Brain microvascular endothelial cell (primary cell): ENCODE data around the gene BRD8.

Experiments
- DNase-seq: peaks from one replicate; pipeline ENCODE4 v3.0.0-alpha.2; 2020
- H3K27ac ChIP-seq: fragments of 250-450 bp; sonication (Bioruptor Pico); 2 replicates; pipeline ENCODE4 v1.5.1; 2020; ENCODE audit warnings: mild to moderate bottlenecking, moderate library complexity
- H3K27me3 ChIP-seq: fragments of 250-450 bp; sonication (Bioruptor Pico); replicated peaks from 2 replicates; pipeline ENCODE4 v1.5.1; 2020; ENCODE audit warnings: mild to moderate bottlenecking
- H3K36me3 ChIP-seq: fragments of 250-450 bp; sonication (Bioruptor Pico); replicated peaks from 2 replicates; pipeline ENCODE4 v1.5.1; 2020; ENCODE audit warnings: mild to moderate bottlenecking
- H3K4me3 ChIP-seq: 2 replicates; pipeline ENCODE4 v1.5.1; 2011; ENCODE audit warnings: low read depth, mild to moderate bottlenecking, control low read depth, low read length, moderate library complexity
- in situ Hi-C: cut with HindIII; loops from 2 replicates; pipeline ENCODE4 v1.10.0; 2017; ENCODE audit warnings: low sequenced_read_pairs, low pct_ligation_motif_present
- TF ChIP-seq, protein P1 (sequence below): IDR thresholded peaks from 2 replicates; pipeline ENCODE4 v1.5.1; 2011; ENCODE audit warnings: low read depth, mild to moderate bottlenecking, moderate library complexity, low read length, control low read depth, inconsistent platforms; ENCODE audit errors: missing control alignments

Gene BRD8, protein sequence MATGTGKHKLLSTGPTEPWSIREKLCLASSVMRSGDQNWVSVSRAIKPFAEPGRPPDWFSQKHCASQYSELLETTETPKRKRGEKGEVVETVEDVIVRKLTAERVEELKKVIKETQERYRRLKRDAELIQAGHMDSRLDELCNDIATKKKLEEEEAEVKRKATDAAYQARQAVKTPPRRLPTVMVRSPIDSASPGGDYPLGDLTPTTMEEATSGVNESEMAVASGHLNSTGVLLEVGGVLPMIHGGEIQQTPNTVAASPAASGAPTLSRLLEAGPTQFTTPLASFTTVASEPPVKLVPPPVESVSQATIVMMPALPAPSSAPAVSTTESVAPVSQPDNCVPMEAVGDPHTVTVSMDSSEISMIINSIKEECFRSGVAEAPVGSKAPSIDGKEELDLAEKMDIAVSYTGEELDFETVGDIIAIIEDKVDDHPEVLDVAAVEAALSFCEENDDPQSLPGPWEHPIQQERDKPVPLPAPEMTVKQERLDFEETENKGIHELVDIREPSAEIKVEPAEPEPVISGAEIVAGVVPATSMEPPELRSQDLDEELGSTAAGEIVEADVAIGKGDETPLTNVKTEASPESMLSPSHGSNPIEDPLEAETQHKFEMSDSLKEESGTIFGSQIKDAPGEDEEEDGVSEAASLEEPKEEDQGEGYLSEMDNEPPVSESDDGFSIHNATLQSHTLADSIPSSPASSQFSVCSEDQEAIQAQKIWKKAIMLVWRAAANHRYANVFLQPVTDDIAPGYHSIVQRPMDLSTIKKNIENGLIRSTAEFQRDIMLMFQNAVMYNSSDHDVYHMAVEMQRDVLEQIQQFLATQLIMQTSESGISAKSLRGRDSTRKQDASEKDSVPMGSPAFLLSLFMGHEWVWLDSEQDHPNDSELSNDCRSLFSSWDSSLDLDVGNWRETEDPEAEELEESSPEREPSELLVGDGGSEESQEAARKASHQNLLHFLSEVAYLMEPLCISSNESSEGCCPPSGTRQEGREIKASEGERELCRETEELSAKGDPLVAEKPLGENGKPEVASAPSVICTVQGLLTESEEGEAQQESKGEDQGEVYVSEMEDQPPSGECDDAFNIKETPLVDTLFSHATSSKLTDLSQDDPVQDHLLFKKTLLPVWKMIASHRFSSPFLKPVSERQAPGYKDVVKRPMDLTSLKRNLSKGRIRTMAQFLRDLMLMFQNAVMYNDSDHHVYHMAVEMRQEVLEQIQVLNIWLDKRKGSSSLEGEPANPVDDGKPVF

DNA sequence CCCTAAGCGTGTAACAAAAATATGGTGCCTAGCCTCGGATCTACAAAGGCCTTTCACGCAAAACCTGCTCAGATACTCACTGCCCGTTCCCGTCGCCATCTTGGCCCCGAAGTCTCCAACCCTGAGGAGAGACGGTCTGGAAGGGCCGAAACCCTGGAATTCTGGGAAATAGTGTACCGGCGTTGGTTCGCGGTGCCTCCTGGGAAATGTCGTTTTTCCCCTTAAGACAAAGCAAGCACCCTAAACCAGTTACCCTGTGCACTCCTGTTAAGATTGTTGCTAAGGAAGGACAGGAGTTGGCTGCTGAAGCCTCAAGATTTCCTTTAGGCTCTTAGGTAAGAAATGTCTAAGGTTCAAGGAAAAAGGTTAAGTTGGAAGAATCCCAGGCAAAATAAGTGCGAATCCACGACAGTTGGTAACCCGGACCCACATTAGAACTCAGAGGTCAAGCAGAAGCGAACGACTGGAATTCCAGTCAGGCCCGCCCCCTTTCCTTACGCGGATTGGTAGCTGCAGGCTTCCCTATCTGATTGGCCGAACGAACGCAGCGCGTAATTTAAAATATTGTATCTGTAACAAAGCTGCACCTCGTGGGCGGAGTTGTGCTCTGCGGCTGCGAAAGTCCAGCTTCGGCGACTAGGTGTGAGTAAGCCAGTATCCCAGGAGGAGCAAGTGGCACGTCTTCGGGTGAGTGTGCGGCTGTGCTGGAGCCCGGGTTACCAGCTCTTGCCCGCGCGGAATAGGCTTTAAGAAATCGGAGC lies at the start of gene BRD8, which contains the start of gene KIF20A:
BRD8 (minus strand) TSS at position 115 of the 761 bp plus-strand sequence; CDS start at position 99, 16 bp downstream.
KIF20A (plus strand) TSS at position 597 of the 761 bp plus-strand sequence. CDS start 569 bp downstream, outside the sequence.
- TF ChIP-seq, protein P1, sequence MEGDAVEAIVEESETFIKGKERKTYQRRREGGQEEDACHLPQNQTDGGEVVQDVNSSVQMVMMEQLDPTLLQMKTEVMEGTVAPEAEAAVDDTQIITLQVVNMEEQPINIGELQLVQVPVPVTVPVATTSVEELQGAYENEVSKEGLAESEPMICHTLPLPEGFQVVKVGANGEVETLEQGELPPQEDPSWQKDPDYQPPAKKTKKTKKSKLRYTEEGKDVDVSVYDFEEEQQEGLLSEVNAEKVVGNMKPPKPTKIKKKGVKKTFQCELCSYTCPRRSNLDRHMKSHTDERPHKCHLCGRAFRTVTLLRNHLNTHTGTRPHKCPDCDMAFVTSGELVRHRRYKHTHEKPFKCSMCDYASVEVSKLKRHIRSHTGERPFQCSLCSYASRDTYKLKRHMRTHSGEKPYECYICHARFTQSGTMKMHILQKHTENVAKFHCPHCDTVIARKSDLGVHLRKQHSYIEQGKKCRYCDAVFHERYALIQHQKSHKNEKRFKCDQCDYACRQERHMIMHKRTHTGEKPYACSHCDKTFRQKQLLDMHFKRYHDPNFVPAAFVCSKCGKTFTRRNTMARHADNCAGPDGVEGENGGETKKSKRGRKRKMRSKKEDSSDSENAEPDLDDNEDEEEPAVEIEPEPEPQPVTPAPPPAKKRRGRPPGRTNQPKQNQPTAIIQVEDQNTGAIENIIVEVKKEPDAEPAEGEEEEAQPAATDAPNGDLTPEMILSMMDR: no peak
- Histone ChIP-seq H3K4me3 (peak within 1 kb of the TSS; percentile 98), H3K27ac (peak within 1 kb of the TSS; percentile 83), H3K27me3 (no peaks in the 10 kb centered on the region), H3K36me3 (peaks cover 16% of the 10 kb centered on the region)
- DNase-seq: peak; percentile 98
- in situ Hi-C loops: no loop called here

DNA sequence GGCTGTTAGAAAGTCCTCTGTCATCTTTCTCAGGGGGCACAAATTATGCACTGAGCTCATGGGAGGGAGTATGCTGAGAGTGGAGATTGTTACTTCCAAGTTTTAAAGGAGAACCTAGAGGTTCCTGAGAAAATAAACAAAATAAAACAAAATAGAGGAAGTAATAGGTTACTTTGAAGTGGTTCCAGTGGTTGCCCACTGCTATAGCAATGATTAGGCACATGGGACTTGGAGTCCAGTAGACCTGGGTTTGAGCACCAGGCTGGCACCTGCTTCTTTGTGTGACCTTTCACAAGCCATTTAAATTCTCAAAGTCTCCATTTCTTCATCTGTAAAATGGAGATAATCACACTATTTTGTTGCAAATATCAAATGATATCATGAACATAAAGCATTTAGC lies 48.5 kb upstream of the BRD8 start:
- Histone ChIP-seq H3K4me3 (no peak overlapping the region), H3K27ac (no peak overlapping the region), H3K36me3 (no peaks in the 10 kb centered on the region), H3K27me3 (no peaks in the 10 kb centered on the region)
- DNase-seq: no peak
- in situ Hi-C loops: no loop called here
- TF ChIP-seq, protein P1: no peak

DNA sequence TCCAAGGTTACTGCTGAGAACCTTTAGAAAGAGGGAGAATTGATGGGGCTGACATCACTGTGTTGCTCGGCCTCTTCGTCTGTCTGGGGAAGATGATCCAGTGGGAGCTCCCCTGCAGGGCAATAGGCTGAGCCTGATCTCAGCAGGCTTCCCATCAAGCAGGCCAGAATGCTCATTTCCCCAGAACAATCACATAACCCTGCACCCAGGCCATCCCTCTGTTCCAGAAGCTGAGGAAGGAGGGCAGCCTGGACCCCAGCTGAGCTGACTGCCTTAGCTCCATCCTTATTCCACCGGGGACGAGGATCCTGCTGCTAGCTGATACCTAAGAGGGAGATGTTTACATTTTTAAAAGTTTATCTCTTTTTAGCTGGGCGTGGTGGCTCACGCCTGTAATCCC lies 46.3 kb upstream of the BRD8 start:
- no peaks in the 10 kb centered on the region for H3K36me3 ChIP-seq
- H3K27ac ChIP-seq: no peak overlapping the region
- no peak overlapping the region for H3K4me3 ChIP-seq
- DNase-seq: no peak
- in situ Hi-C loops: no loop called here
- TF ChIP-seq, protein P1: no peak
- H3K27me3 ChIP-seq: no peaks in the 10 kb centered on the region

DNA sequence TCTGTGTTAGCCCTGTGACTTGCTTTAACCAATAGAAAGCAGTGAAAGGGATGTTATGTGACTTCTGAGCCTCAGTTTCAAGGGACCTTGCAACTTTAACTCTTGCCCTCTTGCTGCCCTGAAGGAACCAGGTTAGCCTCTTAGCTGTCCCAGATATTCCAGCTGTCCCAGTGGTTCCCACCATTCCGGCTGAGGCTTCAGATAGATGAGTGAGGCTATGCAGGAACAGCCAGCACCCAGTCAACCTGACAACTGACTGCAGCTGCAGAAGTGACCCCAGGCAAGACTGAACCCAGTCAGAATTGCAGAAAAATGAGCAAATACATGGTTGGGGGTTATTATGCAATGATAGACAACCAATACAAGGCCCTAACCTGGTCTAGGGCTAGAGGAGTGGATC lies 45.1 kb upstream of the BRD8 start:
- TF ChIP-seq, protein P1: no peak
- in situ Hi-C loops: no loop called here
- no peak for DNase-seq
- no peaks in the 10 kb centered on the region for H3K36me3 ChIP-seq
- no peak overlapping the region for H3K4me3 ChIP-seq
- no peak overlapping the region for H3K27ac ChIP-seq
- H3K27me3 ChIP-seq: no peaks in the 10 kb centered on the region

DNA sequence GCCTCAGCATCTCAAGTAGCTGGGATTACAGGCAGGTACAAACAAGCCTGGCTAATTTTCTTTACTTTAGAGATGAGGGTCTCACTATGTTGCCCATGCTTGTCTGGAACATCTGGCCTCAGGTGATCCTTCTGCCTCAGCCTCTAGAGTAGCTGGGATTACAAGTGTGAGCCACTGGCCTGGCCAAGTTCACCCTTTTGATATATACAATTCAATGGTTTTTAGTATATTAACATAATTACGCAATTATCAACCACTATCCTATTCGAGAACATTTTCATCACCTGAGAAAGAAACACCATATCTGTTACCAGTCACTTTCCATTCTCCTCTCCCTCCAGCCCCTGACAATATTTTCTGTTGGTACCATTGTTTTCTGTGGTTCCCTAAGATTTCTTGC lies 38.4 kb upstream of the BRD8 start:
- no peak overlapping the region for H3K27ac ChIP-seq
- H3K27me3 ChIP-seq: no peaks in the 10 kb centered on the region
- peaks cover 2% of the 10 kb centered on the region for H3K36me3 ChIP-seq
- DNase-seq: no peak
- TF ChIP-seq, protein P1: no peak
- no peak overlapping the region for H3K4me3 ChIP-seq
- in situ Hi-C loops: no loop called here
